Body of pancreas (tissue), 4 donors: ENCODE data around the gene LAMTOR5.
"Not testable (repeated sequence)": the region's sequence is repeated elsewhere in the genome, so short reads cannot be mapped to it uniquely, and the experiment has no call there.

Experiments used
- POLR2A ChIP-seq, 3 donors: fragments of 450-650 bp; IDR thresholded peaks; one replicate each; pipeline ENCODE4 v1.6.1; 2016; ENCODE audit warnings: antibody characterized with exemption in 3 of 3, mild to moderate bottlenecking in 2 of 3
- TF ChIP-seq, protein P1 (sequence below), 7 experiments: fragments of 450-650 bp in 4 of 7; fragments of 200-600 bp in 3 of 7; sonication (generic) in 3 of 7; IDR thresholded peaks; one replicate each; pipeline ENCODE4 v1.5.1; 2016 to 2019; ENCODE audit warnings: antibody characterized with exemption in 7 of 7

DNA sequence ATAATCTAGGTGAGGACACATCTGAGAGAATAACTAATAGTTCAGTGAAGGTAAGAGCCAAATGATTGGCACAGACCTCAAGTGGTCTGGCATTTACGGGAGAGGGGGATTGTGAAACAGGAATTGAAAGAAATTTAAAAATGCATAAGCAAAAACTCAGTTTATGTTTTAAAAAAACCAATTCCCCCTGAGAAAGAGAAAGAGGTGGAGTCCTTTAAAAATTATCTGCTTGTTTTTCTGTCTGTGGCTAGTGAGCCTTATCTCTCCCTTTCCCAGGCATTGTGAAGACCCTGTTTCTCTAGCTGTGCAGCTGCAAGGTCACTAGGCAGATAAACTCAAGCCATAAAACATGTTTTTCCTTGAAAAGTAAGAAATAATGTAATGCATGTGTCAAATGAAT lies 5.6 kb upstream of the LAMTOR5 start:
- TF ChIP-seq, protein P1, sequence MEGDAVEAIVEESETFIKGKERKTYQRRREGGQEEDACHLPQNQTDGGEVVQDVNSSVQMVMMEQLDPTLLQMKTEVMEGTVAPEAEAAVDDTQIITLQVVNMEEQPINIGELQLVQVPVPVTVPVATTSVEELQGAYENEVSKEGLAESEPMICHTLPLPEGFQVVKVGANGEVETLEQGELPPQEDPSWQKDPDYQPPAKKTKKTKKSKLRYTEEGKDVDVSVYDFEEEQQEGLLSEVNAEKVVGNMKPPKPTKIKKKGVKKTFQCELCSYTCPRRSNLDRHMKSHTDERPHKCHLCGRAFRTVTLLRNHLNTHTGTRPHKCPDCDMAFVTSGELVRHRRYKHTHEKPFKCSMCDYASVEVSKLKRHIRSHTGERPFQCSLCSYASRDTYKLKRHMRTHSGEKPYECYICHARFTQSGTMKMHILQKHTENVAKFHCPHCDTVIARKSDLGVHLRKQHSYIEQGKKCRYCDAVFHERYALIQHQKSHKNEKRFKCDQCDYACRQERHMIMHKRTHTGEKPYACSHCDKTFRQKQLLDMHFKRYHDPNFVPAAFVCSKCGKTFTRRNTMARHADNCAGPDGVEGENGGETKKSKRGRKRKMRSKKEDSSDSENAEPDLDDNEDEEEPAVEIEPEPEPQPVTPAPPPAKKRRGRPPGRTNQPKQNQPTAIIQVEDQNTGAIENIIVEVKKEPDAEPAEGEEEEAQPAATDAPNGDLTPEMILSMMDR (IDR thresholded peaks at IDR 0.05) = not testable (repeated sequence)
- not testable (repeated sequence) for TF ChIP-seq POLR2A (IDR thresholded peaks at IDR 0.05)
